Right hindlimb (tissue), 1 donor: Measurements from ENCODE around the gene KRTAP5-6.
"Not testable (repeated sequence)": the region's sequence is repeated elsewhere in the genome, so short reads cannot be mapped to it uniquely, and the experiment has no call there.

ENCODE experiments used
- DNase-seq: peaks from one replicate; pipeline ENCODE4 v3.0.0-alpha.2; 2018

Gene KRTAP5-6

GRCh38 chr11:1683904-1684572, 13.0 kb upstream of the KRTAP5-6 start:
- not testable (repeated sequence) for DNase-seq

DNA sequence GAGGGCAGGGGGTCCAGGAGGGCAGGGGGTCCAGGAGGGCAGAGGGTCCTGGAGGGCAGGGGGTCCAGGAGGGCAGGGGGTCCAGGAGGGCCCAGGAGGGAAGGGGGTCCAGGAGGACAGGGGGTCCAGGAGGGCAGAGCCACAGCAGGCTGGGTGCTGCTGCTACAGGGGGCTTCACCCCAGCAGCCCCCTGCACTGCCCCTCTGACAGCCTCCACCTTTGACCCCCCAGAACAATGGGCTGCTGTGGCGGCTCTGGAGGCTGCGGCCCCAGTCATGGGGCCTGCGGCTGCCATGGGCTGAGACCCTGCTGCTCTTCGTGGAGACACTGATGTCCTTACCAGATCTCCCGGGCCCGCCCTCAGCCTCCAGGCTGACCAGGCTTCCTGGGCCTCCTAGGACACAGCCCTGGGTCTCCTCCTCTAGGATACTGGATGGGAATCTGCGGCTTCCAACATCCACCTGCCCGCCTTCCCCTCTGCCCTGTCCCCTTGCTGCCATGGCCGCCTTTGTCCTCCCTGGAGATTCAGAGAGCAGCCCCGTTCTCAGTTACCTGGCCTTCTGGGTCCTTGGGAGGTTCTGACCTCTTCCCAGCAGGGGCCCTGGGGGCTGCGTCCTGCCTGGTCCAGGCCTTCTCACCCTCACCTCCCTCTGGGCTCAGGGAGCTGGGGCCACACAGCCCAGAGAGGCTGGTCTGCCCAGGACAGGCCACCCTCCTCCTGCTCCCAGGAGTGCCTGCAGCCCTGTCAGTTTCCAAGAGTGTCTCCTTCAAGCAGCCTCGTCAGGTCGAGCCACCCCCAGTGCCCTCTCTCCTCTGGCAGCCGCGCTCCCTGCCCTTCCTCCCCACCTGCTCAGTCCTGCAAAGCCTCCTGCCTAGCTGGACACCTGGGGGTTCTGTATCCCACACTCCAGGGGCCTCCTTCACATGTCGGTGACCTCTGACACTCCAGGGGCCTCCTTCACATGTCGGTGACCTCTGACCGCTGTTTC, 11.8 kb upstream of the KRTAP5-6 start:
- DNase-seq = not testable (repeated sequence)

- not testable (repeated sequence) for DNase-seq
These were observed 10.8 kb upstream of the KRTAP5-6 start for GRCh38 chr11:1686220-1686619.

GRCh38 chr11:1688336-1688947, 8.6 kb upstream of the KRTAP5-6 start:
- DNase-seq = not testable (repeated sequence)

DNA sequence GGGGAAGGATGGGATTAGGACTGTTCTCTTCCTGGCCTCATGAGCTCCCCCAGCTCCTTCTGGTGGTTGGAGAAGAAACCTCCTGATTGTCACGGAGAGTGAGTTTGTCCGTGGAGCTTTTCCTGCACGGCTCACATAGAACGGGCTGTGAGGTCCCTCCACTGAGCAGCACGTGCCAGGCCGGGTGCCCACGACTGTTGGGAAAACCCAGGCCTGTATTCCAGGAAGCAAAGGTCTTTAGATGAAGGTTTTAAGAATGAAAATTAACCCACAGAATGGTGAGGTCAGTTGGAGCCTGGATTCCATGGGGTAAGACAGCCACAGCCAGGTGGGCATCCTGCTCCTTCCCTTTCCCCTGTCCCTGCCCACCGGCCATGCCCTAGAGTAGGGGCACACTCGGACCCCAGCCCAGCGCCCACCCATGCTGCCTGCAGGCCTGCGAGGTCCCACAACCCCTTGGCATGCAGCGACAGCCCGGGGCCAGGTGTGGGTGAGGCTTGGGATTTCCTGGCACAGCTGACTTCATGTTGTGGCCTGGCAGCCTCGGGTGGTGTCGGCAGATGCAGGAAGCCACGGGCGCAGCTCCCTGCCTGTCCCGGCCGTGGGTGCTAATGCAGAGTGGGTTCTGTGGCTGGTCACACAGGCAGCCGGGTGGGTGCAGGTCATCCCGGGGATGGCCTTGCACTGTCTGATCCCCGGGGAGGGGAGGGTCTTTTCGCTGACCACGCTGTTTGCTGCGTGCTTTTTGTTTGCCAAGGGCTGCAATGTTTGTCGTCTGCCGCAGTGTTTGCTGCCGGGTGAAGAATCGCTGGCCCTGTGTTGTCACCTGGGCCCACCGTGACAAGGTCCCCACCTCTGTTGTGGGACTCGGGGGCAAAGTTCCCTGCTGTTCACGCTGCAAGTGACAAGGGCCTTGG, 7.5 kb upstream of the KRTAP5-6 start:
- not testable (repeated sequence) for DNase-seq

DNA sequence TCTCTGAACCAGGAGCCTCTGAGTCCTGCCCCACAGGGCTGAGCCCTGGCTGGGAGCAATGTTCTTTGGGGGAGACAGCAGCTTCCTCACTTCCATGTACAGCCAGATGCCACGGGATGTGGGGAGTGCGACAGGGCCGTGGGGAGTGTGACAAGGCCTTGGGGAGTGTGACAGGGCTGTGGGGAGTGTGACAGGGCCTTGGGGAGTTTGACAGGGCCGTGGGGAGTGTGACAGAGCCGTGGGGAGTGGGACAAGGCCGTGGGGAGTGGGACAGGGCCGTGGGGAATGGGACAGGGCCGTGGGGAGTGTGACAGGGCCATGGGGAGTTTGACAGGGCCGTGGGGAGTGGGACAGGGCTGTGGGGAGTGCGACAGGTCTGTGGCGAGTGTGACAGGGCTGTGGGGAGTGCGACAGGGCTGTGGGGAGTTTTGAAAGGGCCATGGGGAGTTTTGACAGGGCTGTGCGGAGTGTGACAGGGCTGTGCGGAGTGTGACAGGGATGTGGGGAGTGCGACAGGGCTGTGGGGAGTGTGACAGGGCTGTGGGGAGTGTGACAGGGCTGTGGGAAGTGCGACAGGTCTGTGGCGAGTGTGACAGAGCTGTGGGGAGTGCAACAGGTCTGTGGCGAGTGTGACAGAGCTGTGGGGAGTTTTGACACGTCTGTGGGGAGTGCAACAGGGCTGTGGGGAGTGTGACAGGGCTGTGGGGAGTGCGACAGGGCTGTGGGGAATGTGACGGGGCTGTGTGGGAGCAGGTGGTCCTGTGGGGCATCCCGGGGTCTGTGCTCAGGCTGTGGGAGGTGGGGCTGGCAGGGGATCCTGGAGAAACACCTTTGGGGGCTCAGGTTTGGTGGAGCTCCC, 6.6 kb upstream of the KRTAP5-6 start:
- no peak for DNase-seq

GRCh38 chr11:1691026-1691877, 5.7 kb upstream of the KRTAP5-6 start:
- no peak for DNase-seq

GRCh38 chr11:1691878-1692707, 4.9 kb upstream of the KRTAP5-6 start:
- DNase-seq = no peak

GRCh38 chr11:1692708-1693326, 4.2 kb upstream of the KRTAP5-6 start:
- no peak for DNase-seq

GRCh38 chr11:1693327-1694063, 3.5 kb upstream of the KRTAP5-6 start:
- peak; percentile 86 for DNase-seq

DNA sequence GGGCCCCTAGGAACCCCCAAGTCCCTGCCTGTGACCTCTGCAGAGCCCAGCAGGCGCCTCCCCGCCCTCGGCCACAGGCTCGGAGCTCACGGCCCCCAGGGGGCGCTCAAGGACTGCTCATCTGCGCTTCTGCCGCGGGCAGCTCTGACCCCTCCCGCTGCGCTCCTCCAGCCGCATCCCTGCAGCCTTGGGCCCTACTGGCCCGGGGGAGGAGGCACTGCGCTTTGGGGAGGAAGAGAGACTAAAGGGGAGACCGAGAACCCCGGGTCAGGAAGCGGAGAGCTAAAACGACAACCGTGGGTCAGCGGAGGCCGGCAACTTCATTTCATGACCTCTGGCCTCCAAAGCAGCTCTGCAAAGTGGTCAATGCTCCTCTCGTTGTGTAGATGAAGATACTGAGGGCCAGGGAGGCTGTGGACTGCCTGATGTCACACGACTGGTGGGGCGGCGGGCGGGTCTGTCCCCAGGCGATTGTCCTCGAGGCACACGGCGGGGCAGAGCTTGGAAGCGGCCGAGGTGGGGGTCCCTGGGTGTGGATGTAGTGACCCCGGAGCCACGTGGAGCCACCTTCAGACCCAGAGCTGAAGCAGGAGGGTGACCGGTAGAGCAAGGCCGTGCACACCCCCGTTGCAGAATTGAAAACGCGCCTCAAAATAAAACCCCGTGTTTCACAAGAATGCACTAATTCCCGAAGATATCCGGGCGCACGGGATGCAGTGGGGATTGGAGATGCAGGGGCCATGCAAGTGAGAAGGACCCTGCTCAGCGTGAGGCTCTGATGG, 2.7 kb upstream of the KRTAP5-6 start:
- peak; percentile 87 for DNase-seq

GRCh38 chr11:1694846-1695547, 2.0 kb upstream of the KRTAP5-6 start:
- DNase-seq = no peak

GRCh38 chr11:1695548-1696108, 1.4 kb upstream of the KRTAP5-6 start:
- no peak for DNase-seq

- DNase-seq = no peak
These were observed 2.8 kb downstream of the KRTAP5-6 start for GRCh38 chr11:1699771-1700170.

DNA sequence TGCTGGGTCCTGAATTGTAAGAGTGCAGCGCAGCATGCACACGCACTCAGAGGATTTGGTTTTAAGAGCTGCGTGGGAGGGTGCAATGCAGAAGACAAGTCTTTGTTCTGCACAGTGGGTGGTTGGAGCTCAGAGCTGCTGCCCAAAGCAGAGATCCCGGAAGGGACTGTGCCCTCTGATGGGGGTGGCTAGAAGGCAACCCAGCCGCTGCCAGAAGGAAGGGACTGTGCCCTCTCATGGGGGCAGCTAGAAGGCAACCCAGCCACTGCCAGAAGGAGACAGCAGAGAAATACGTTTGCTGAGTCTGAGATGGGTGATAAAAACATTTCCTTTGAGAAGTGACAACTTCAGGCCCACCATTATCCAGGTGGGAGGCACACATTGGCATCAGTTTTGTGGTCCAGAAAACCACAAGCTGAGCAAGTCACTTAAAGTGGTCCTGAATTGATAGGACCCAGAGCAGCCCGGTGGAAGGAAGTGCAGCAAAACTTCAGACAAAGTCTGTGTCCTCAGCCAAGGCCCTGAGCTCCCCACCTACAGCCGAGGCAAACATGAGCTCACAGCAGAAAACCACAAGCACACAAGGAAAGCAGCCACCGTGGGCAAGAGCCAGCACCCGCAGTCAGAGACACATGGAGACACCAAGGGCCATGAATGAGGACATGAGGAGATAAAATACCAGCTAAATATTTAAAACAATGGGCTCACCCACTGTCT, 4.3 kb downstream of the KRTAP5-6 start:
- no peak for DNase-seq

GRCh38 chr11:1702506-1702905, 5.5 kb downstream of the KRTAP5-6 start:
- DNase-seq = no peak
